Renal pelvis (tissue), 12 donors: ENCODE measurements around the gene SETD4. TPM values are rescaled to one million over a fixed set of nuclear protein-coding genes. Genes with fewer than 3 reads are reported as not detected.
"Not testable (repeated sequence)": the region's sequence is repeated elsewhere in the genome, so short reads cannot be mapped to it uniquely, and the experiment has no call there.

Experiments used
- DNase-seq: peaks from one replicate; pipeline ENCODE4 v3.0.0-alpha.2; 2013
- long read RNA-seq, 16 experiments: transcript quantifications; one replicate each; lab custom pipeline, GENCODE V29; 2026
- polyA plus RNA-seq, 3 donors: library from polyadenylated mRNA; unstranded; fragments of 120-200 nt; gene quantifications; one replicate each; pipeline ENCODE4 v1.2.1, GENCODE V29; 2013; ENCODE audit not compliant: insufficient read length in 3 of 3

The SETD4 gene, protein sequence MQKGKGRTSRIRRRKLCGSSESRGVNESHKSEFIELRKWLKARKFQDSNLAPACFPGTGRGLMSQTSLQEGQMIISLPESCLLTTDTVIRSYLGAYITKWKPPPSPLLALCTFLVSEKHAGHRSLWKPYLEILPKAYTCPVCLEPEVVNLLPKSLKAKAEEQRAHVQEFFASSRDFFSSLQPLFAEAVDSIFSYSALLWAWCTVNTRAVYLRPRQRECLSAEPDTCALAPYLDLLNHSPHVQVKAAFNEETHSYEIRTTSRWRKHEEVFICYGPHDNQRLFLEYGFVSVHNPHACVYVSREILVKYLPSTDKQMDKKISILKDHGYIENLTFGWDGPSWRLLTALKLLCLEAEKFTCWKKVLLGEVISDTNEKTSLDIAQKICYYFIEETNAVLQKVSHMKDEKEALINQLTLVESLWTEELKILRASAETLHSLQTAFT
- polyA plus RNA-seq, result 10 to 100 TPM; 24.2 to 46.6 (median 43.9) TPM
- long read RNA-seq, donor 1, result 0 reads
- long read RNA-seq, donor 2, partial matches to known transcripts, result 0 of 2 reads
- long read RNA-seq, donor 2, other reads (novel, unspliced or antisense), result 0 of 2 reads
- long read RNA-seq, donor 3, partial matches to known transcripts, result 10 of 10 reads
- long read RNA-seq, donor 3, other reads (novel, unspliced or antisense), result 0 of 10 reads
- long read RNA-seq, donor 4, partial matches to known transcripts, result 25 of 25 reads
- long read RNA-seq, donor 4, other reads (novel, unspliced or antisense), result 0 of 25 reads
- long read RNA-seq, donor 5, result 0 reads
- long read RNA-seq, donor 6, transcript SETD4-201 (12 exons, 3,015 nt), result major isoform, 5 of 5 reads
- long read RNA-seq, donor 6, partial matches to known transcripts, result 0 of 5 reads
- long read RNA-seq, donor 6, other reads (novel, unspliced or antisense), result 0 of 5 reads
- long read RNA-seq, donor 7, result 0 reads
- long read RNA-seq, donor 8, result 0 reads
- long read RNA-seq, donor 9, result 0 reads
- long read RNA-seq, donor 10, partial matches to known transcripts, result 223 of 224 reads
- long read RNA-seq, donor 10, other reads (novel, unspliced or antisense), result 0 of 224 reads
- long read RNA-seq, donor 11, result 0 reads
- long read RNA-seq, donor 12, partial matches to known transcripts, result 25 of 25 reads
- long read RNA-seq, donor 12, other reads (novel, unspliced or antisense), result 0 of 25 reads
- long read RNA-seq, donor 13, partial matches to known transcripts, result 15 of 15 reads
- long read RNA-seq, donor 13, other reads (novel, unspliced or antisense), result 0 of 15 reads
- long read RNA-seq, donor 14, partial matches to known transcripts, result 12 of 16 reads
- long read RNA-seq, donor 14, other reads (novel, unspliced or antisense), result 0 of 16 reads
- long read RNA-seq, donor 15, partial matches to known transcripts, result 17 of 20 reads
- long read RNA-seq, donor 15, other reads (novel, unspliced or antisense), result 0 of 20 reads
- long read RNA-seq, donor 16, partial matches to known transcripts, result 6 of 6 reads
- long read RNA-seq, donor 16, other reads (novel, unspliced or antisense), result 0 of 6 reads

GRCh38 chr21:36060159-36060921, at the start of gene SETD4:
Gene SETD4, minus strand, starts transcription at chr21:36060526. Its CDS starts 1,638 bp downstream, at chr21:36058888.
- DNase-seq, result peak; percentile 91

DNA sequence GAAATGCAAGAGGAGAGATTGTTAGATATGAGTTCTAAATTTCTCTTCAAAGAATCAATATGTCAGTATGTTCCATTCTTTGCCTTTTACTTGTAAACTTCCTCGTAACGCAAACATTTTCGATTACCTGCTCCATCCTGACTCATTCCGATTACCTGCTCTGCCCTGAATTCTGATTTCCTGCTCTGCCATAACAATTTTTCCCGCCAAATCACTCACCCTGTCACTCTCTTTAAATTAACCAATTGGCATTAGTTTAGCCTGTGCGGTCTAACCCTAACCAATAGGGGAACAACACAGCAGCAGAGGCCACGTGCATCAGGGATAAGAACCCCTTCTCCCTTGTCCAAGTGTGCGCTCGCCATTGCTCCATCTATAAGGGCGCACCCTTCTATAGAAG, 49.5 kb upstream of the SETD4 start:
- DNase-seq, result no peak

- no peak for DNase-seq
These were observed 45.1 kb upstream of the SETD4 start for GRCh38 chr21:36105327-36105842.

GRCh38 chr21:36104317-36105300, 44.3 kb upstream of the SETD4 start:
- DNase-seq, result peak; percentile 81

- no peak for DNase-seq
These were observed 43.1 kb upstream of the SETD4 start for GRCh38 chr21:36103434-36103833.

DNA sequence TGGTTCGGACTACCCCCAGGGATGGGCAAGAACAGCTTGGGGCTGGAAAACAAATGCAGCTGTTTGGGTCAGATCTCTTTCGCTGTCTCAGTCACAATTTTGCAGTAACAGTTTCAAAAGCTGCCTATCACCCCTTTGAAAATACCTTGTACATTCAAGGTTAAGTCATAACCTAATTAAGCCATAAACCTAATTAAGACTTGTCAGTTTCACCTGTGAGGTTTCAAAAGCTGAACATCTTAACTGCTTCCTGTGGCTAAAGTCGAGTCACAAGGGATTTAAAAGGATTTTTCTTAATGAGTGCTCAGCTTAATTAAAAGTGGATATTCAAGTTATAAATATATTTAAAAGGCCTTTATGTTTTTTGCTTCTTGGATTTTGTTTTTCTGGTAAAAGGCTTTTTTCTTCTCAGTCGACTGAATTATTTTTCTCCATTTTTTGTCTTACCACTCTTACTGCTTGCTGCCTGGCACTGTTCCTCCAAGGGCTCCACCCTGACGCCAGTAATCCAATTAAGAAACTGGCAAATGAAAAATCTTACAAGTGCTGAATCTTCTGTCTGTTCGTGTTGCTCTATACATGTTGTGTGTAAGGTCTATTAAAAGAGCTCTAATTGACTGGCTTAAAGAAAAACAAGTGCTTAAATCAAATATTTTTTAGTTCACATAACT, 40.8 kb upstream of the SETD4 start:
- DNase-seq, result no peak

DNA sequence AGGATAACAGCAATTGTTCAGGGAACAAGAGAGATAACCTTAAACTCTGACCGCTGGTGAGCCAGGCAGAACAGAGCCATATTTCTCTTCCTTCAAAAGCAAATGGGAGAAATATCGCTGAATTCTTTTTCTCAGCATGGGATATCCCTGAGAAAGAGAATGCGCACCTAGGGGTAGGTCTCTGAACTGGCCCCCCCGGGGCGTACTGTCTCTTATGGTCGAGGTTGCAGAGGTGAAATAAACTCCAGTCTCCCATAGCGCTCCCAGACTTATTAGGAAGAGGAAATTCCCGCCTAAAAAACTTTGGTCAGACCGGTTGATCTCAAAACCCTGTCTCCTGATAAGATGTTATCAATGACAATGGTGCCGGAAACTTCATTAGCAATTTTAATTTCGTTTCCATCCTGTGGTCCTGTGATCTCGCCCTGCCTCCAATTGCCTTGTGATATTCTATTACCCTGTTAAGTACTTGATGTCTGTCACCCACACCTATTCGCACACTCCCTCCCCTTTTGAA, 39.4 kb upstream of the SETD4 start:
- not testable (repeated sequence) for DNase-seq

GRCh38 chr21:36099000-36099399, 38.7 kb upstream of the SETD4 start:
- DNase-seq, result no peak

DNA sequence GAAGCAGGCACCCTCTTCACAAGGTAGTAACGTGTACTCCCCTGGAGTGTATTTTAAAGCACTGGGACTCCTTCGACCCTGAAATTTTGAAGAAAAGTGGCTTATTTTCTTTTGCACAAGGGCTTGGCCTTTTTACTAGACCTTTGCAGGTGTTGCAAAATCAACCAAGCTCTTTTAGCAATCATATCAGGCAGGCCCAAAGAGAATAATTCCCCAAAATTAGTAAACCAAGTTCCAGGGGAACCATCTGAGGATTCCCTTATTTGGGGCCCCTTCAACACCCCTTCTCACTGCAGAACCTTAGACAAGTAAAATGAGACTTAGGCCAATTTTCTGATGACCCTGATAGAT, 37.8 kb upstream of the SETD4 start:
- no peak for DNase-seq

DNA sequence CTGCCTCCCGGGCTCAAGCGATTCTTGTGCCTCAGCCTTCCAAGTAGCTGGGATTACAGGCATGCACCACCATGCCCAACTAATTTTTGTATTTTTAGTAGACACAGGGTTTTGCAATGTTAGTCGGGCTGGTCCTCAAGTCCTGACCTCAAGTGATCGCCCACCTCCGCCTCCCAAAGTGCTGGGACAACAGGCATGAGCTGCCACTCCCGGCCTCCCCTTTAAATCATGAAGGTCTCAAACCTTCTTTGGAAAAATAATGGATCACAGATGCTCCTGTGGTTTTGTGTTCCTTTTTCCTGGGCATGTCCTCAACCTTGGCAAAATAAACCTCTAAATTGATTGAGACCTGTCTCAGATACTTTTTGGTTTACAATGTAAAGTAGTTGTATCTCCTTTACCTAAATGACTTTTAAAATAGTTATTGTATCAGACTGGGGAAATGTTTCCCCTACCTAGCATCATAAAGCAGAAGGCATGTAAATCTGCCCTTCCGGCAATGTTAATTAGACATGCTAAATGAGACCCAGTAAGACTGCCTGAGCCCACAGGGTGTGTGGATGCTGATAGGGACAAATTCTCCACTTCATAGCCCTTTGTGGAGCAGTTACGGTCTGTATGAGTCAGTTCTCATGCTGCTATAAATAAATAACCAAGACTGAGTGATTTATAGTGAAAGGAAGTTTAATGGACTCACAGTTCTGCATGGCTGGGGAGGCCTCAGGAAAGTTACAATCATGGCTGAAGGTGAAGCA, 37.3 kb upstream of the SETD4 start:
- peak; percentile 78 for DNase-seq

DNA sequence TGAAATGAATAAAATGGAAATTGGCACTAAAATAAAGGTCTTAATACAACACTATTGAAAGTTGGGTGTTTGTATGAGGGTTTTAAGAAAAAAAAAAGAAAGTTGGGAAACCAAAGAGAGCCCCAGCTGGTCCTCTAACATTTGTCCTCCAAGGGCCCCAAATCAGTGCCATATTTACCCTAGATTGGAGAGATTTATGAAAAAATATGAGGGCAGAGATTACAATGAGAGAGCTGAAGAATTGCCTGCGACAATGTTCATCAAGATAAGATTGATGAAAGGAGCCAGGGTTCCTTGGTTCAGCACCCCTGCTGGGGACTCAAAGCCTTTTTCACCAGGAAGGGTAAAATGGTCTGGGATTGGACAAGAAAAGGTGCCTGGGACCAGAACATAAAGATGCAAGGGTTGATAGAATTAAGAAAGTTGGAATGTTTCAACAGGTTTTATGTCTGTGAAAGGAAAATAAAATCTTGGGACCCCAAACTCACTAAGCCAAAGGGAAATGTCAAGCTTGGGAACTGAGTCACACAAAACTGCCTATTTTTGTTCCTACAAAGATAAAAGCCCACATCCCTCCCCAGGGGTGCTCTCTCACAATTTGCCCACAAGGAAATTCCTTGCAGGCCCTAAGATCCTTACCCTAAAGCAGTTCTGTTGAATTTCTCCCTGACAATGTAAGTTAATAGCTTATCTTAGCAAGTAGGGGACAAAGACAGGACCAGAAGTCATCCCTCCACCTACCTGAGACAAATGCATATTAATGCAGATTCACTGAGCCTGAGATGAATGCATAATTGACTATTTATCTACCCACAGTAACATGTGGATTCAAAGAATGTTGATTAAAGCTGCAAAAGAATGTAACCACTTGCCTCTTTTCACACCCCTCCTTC, 36.3 kb upstream of the SETD4 start:
- DNase-seq, result no peak

DNA sequence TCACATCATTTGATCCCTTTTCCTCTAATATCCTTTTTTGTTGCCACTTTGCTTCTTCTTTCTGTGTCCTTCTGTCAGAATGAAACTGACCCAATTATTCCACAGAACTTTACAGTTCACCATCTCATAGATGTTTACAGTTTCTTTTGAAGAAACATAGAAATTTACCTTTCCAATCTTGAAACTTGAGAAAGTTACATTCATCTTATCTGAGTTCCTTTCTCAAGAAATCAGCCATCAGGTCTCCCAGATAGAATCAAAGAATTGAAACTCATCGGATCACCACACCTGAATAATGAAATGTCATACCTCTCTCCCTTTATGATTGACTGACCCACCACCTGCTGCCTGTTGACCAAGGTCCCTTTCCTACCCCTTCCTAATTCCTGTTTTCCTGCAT, 33.2 kb upstream of the SETD4 start:
- no peak for DNase-seq

DNA sequence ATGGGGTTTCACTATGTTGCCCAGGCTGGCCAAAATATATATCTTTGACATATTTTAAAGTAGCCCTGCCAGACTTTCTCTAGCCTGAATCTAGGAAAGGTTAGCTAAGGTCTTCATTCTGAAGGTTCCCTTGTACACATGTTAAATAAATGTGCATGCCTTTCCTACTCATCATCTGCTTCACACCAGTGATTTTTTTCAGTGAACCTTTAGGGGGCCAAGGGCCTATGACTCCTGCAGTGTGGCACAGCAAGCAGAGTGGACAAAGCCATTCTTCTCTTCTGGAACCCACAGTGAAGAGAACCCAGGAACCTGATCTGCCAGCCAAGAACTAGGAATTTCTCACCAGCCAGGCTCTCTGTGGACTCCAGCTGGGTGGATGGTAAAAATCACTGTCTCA, 32.4 kb upstream of the SETD4 start:
- no peak for DNase-seq

- DNase-seq, result no peak
These were observed 29.6 kb upstream of the SETD4 start for GRCh38 chr21:36089946-36090345.

- no peak for DNase-seq
These were observed 27.2 kb upstream of the SETD4 start for GRCh38 chr21:36087362-36088138.

DNA sequence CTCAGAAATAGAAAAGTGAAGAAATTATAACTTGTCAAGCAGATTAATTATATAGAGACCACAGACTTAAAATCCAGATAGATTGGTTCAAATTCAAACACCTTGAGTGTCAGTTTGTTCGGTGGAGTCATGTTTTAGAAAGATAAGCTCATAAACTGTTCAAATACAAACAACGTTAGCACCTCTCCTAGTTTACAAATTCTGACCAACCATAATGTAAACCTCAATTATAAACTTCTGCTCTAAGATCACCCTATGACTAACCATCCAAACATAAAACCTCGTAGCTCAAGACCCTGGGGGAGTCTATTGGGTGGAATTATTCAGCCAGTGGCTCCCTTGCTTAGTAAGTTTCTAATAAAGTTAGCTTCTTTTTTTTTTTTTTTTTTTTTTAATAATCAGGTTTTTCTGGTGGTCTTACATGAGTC, 21.9 kb upstream of the SETD4 start:
- DNase-seq, result no peak
